Measurements from ENCODE around the gene SARDH. TPM values are rescaled to one million over a fixed set of nuclear protein-coding genes. Genes with fewer than 3 reads are reported as not detected.

SARDH gene
- total RNA-seq, 1 donor from 2014 or later, result 5.1 TPM

- Mint-ChIP-seq H3K27ac (no peak overlapping the region), H3K27me3 (no peaks in the 10 kb centered on the region), H3K4me1 (ENCODE audit: low read depth) (peaks cover 8% of the 10 kb centered on the region), H3K4me3 (ENCODE audit: low read depth) (no peak overlapping the region), H3K36me3 (ENCODE audit: insufficient read depth) (peaks cover 13% of the 10 kb centered on the region), H3K9me3 (ENCODE audit: low read depth) (no peaks in the 10 kb centered on the region)
- no peak for DNase-seq (ENCODE audit: low spot score, unreplicated experiment)
- TF ChIP-seq CTCF (IDR thresholded peaks at IDR 0.05; ENCODE audit: unreplicated experiment), result no peak
Observed at GRCh38 chr9:133780962-133781827, 43.0 kb upstream of the SARDH start.

GRCh38 chr9:133780404-133780945, 42.3 kb upstream of the SARDH start:
- Mint-ChIP-seq H3K27me3 (no peaks in the 10 kb centered on the region), H3K27ac (no peak overlapping the region), H3K9me3 (ENCODE audit: low read depth) (no peaks in the 10 kb centered on the region), H3K36me3 (ENCODE audit: insufficient read depth) (peaks cover 6% of the 10 kb centered on the region), H3K4me1 (ENCODE audit: low read depth) (peaks cover 8% of the 10 kb centered on the region), H3K4me3 (ENCODE audit: low read depth) (no peak overlapping the region)
- no peak for DNase-seq (ENCODE audit: low spot score, unreplicated experiment)
- no peak for TF ChIP-seq CTCF (IDR thresholded peaks at IDR 0.05; ENCODE audit: unreplicated experiment)

- peaks cover 8% of the 10 kb centered on the region for H3K4me1 Mint-ChIP-seq (ENCODE audit: low read depth)
- DNase-seq (ENCODE audit: low spot score, unreplicated experiment), result no peak
- H3K9me3 Mint-ChIP-seq (ENCODE audit: low read depth), result no peaks in the 10 kb centered on the region
- no peak for TF ChIP-seq CTCF (IDR thresholded peaks at IDR 0.05; ENCODE audit: unreplicated experiment)
- H3K27me3 Mint-ChIP-seq, result no peaks in the 10 kb centered on the region
- H3K4me3 Mint-ChIP-seq (ENCODE audit: low read depth), result no peak overlapping the region
- peaks cover 8% of the 10 kb centered on the region for H3K36me3 Mint-ChIP-seq (ENCODE audit: insufficient read depth)
- peak overlapping the region; percentile 86 for H3K27ac Mint-ChIP-seq
Observed at GRCh38 chr9:133779516-133780403, 41.6 kb upstream of the SARDH start.

GRCh38 chr9:133779081-133779480, 40.9 kb upstream of the SARDH start:
- Mint-ChIP-seq H3K4me1 (ENCODE audit: low read depth) (peaks cover 8% of the 10 kb centered on the region), H3K9me3 (ENCODE audit: low read depth) (no peaks in the 10 kb centered on the region), H3K36me3 (ENCODE audit: insufficient read depth) (peaks cover 8% of the 10 kb centered on the region), H3K27ac (peak overlapping the region; percentile 86), H3K4me3 (ENCODE audit: low read depth) (no peak overlapping the region), H3K27me3 (no peaks in the 10 kb centered on the region)
- no peak for DNase-seq (ENCODE audit: low spot score, unreplicated experiment)
- TF ChIP-seq CTCF (IDR thresholded peaks at IDR 0.05; ENCODE audit: unreplicated experiment), result no peak
